Glomerular visceral epithelial cell (primary cell): ENCODE data around the gene NKAIN4.

Experiments
- DNase-seq: peaks from one replicate; pipeline ENCODE4 v3.0.0-alpha.2; 2016; ENCODE audit errors: extremely low spot score

The NKAIN4 gene

GRCh38 chr20:63274381-63275228, 20.3 kb upstream of the NKAIN4 start:
- DNase-seq = peak; percentile 64

GRCh38 chr20:63273635-63274380, 19.5 kb upstream of the NKAIN4 start:
- peak; percentile 92 for DNase-seq

- no peak for DNase-seq
These were observed 18.9 kb upstream of the NKAIN4 start for GRCh38 chr20:63273059-63273579.

GRCh38 chr20:63272105-63273058, 18.1 kb upstream of the NKAIN4 start, which contains the start of gene ARFGAP1:
Gene ARFGAP1, plus strand, starts transcription at chr20:63272813. Its CDS starts 2,768 bp downstream, at chr20:63275581.
- DNase-seq = peak; percentile 90

- DNase-seq = no peak
These were observed 16.5 kb upstream of the NKAIN4 start for GRCh38 chr20:63270606-63271325.

GRCh38 chr20:63269724-63270123, 15.5 kb upstream of the NKAIN4 start:
- no peak for DNase-seq

- DNase-seq = peak; percentile 46
These were observed 14.6 kb upstream of the NKAIN4 start for GRCh38 chr20:63268671-63269439.

- DNase-seq = no peak
These were observed 14.0 kb upstream of the NKAIN4 start for GRCh38 chr20:63268256-63268655.

GRCh38 chr20:63267691-63268090, 13.4 kb upstream of the NKAIN4 start:
- peak; percentile 49 for DNase-seq

- DNase-seq = no peak
These were observed 11.7 kb upstream of the NKAIN4 start for GRCh38 chr20:63265891-63266515.

GRCh38 chr20:63264519-63264918, 10.3 kb upstream of the NKAIN4 start:
- DNase-seq = peak; percentile 37

GRCh38 chr20:63264000-63264399, 9.7 kb upstream of the NKAIN4 start:
- no peak for DNase-seq

GRCh38 chr20:63262836-63263235, 8.6 kb upstream of the NKAIN4 start:
- DNase-seq = no peak

- DNase-seq = no peak
These were observed 7.7 kb upstream of the NKAIN4 start for GRCh38 chr20:63261795-63262528.

- no peak for DNase-seq
These were observed 7.0 kb upstream of the NKAIN4 start for GRCh38 chr20:63261060-63261794.

GRCh38 chr20:63260521-63260920, 6.3 kb upstream of the NKAIN4 start:
- DNase-seq = no peak

GRCh38 chr20:63259734-63260460, 5.6 kb upstream of the NKAIN4 start:
- no peak for DNase-seq
